HG03066 (cell line): ENCODE measurements around the gene ZSCAN5C.

Experiments used
- ATAC-seq: cut with Tn5 transposase; IDR thresholded peaks from one replicate; pipeline ENCODE4 v1.9.1; 2021; ENCODE audit warnings: low read depth; ENCODE audit not compliant: unreplicated experiment

The ZSCAN5C gene

DNA sequence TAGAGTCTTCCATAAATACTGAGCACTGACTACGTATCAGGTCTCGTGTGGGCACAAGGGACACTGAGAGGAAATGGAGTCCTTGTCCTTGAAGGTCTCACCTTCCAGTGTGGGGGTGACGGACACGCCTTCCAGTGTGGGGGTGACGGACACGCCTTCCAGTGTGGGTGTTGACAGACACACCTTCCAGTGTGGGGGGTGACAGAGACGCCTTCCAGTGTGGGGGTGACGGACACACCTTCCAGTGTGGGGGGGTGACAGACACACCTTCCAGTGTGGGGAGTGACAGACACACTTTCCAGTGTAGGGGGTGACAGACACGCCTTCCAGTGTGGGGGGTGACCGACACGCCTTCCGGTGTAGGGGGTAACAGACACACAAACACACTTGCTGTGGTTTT, 56.2 kb downstream of the ZSCAN5C start:
- ATAC-seq = no peak
